A673 (cell line): ENCODE measurements around the gene ERP27. TPM values are rescaled to one million over a fixed set of nuclear protein-coding genes. Genes with fewer than 3 reads are reported as not detected.

Source experiments
- BruUV-seq: library from RNA; stranded (reverse); fragments of 400-500 nt; replicated peaks from 2 replicates; lab custom pipeline; 2021; lab: Mats Ljungman, UMichigan
- CTCF ChIA-PET: fragments of 300-600 bp; sonication (Branson Sonifier 250); formaldehyde crosslinking; loops from one replicate; lab custom pipeline; 2022; ENCODE audit warnings: antibody characterized with exemption; lab: Charles Lee
- POLR2A ChIA-PET: fragments of 300-600 bp; sonication (Branson Sonifier 250); formaldehyde crosslinking; loops from one replicate; lab custom pipeline; 2022; ENCODE audit warnings: antibody characterized with exemption; ENCODE audit not compliant: low non-redundant PET; lab: Charles Lee
- DNase-seq: peaks from one replicate; pipeline ENCODE4 v3.0.0-alpha.2; 2015; ENCODE audit warnings: low spot score
- H3K27ac ChIP-seq: fragments of 200-600 bp; sonication (generic); 2 replicates; pipeline ENCODE4 v1.5.1; 2016; ENCODE audit warnings: mixed run types, low read depth, mild to moderate bottlenecking, mixed read lengths, antibody characterized with exemption, low read length; ENCODE audit not compliant: poor library complexity, severe bottlenecking
- H3K27me3 ChIP-seq: fragments of 200-600 bp; sonication (generic); replicated peaks from 2 replicates; pipeline ENCODE4 v1.6.1; 2017; ENCODE audit warnings: mixed run types, low read depth, mild to moderate bottlenecking, mixed read lengths, antibody characterized with exemption, low read length; ENCODE audit not compliant: insufficient read depth, poor library complexity
- H3K36me3 ChIP-seq: fragments of 200-600 bp; sonication (generic); 2 replicates; pipeline ENCODE4 v1.6.1; 2016; ENCODE audit warnings: mixed run types, mild to moderate bottlenecking, mixed read lengths, antibody characterized with exemption, low read length; ENCODE audit not compliant: insufficient read depth, poor library complexity, severe bottlenecking
- H3K4me1 ChIP-seq: fragments of 200-600 bp; sonication (generic); 2 replicates; pipeline ENCODE4 v1.6.1; 2017; ENCODE audit warnings: mixed run types, mild to moderate bottlenecking, mixed read lengths, antibody characterized with exemption, low read length; ENCODE audit not compliant: insufficient read depth, poor library complexity, severe bottlenecking
- H3K4me3 ChIP-seq: fragments of 200-600 bp; sonication (generic); 2 replicates; pipeline ENCODE4 v1.5.1; 2016; ENCODE audit warnings: low read depth, mixed run types, mild to moderate bottlenecking, mixed read lengths, low read length; ENCODE audit not compliant: poor library complexity, severe bottlenecking
- H3K9me3 ChIP-seq: fragments of 200-600 bp; sonication (generic); 2 replicates; pipeline ENCODE4 v1.6.1; 2016; ENCODE audit warnings: mixed run types, low read depth, mild to moderate bottlenecking, mixed read lengths, antibody characterized with exemption, low read length; ENCODE audit not compliant: poor library complexity, severe bottlenecking
- EZH2 ChIP-seq: fragments of 200-600 bp; sonication (generic); IDR thresholded peaks from 2 replicates; pipeline ENCODE4 v1.6.1; 2017; ENCODE audit warnings: borderline replicate concordance, low read depth, mild to moderate bottlenecking, mixed read lengths, antibody characterized with exemption, low read length; ENCODE audit not compliant: poor library complexity, severe bottlenecking
- intact Hi-C: fragments of 100-400 bp; cut with micrococcal nuclease; formaldehyde crosslinking; loops from one replicate; pipeline ENCODE4 v1.10.0; 2022; ENCODE audit not compliant: unreplicated experiment
- total RNA-seq: library from RNA; stranded (reverse); gene quantifications from 2 replicates; pipeline ENCODE4 v1.2.3, GENCODE V29; 2021
- TF ChIP-seq, protein P1 (sequence below): fragments of 300-800, 200-600 bp; sonication (generic); conservative IDR thresholded peaks from 2 replicates; pipeline ENCODE4 v1.5.1; 2017; ENCODE audit warnings: low read depth, mild to moderate bottlenecking, antibody characterized with exemption, low read length, moderate library complexity, mixed read lengths

ERP27 gene
- total RNA-seq, 1 experiment from 2014 or later = not detected

GRCh38 chr12:14878488-14878887 lies 59.8 kb downstream of the ERP27 start:
- ChIA-PET POLR2A (no interaction called here), CTCF (no interaction called here)
- H3K36me3 ChIP-seq = no peaks in the 10 kb centered on the region
- no peak overlapping the region for H3K4me3 ChIP-seq
- no peaks in the 10 kb centered on the region for H3K9me3 ChIP-seq
- no TSS peak for BruUV-seq
- peaks cover 7% of the 10 kb centered on the region for H3K4me1 ChIP-seq
- no peak for DNase-seq
- H3K27me3 ChIP-seq = no peaks in the 10 kb centered on the region
- TF ChIP-seq EZH2 = no peak
- TF ChIP-seq, protein P1, sequence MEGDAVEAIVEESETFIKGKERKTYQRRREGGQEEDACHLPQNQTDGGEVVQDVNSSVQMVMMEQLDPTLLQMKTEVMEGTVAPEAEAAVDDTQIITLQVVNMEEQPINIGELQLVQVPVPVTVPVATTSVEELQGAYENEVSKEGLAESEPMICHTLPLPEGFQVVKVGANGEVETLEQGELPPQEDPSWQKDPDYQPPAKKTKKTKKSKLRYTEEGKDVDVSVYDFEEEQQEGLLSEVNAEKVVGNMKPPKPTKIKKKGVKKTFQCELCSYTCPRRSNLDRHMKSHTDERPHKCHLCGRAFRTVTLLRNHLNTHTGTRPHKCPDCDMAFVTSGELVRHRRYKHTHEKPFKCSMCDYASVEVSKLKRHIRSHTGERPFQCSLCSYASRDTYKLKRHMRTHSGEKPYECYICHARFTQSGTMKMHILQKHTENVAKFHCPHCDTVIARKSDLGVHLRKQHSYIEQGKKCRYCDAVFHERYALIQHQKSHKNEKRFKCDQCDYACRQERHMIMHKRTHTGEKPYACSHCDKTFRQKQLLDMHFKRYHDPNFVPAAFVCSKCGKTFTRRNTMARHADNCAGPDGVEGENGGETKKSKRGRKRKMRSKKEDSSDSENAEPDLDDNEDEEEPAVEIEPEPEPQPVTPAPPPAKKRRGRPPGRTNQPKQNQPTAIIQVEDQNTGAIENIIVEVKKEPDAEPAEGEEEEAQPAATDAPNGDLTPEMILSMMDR = no peak
- no peak overlapping the region for H3K27ac ChIP-seq
- intact Hi-C loops = no loop called here

DNA sequence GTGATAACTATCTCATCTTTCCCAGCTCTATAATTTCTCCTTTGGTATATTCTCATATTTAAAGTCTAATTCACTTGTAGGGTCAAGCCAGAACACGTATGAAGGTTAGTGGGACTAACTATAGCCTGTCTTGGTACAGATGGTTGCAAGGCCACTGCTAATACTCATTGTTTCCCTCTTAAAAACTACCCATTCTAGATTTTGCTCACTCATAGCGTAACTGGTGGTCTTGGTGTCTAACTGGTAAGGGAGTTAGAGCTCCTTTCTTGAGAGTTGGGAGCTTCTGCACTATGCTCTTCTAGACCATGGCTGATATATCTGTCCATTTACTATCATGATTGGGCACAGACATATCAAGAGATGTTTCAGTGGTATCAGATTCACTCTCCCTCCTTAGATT lies 61.5 kb downstream of the ERP27 start:
- Histone ChIP-seq H3K4me1 (peaks cover 7% of the 10 kb centered on the region), H3K27ac (no peak overlapping the region), H3K36me3 (no peaks in the 10 kb centered on the region), H3K4me3 (no peak overlapping the region), H3K27me3 (no peaks in the 10 kb centered on the region), H3K9me3 (no peaks in the 10 kb centered on the region)
- ChIA-PET CTCF (no interaction called here), POLR2A (no interaction called here)
- DNase-seq = no peak
- intact Hi-C loops = no loop called here
- TF ChIP-seq EZH2 = no peak
- TF ChIP-seq, protein P1 = no peak
- no TSS peak for BruUV-seq

- no peak for DNase-seq
- Histone ChIP-seq H3K27ac (no peak overlapping the region), H3K4me3 (no peak overlapping the region), H3K4me1 (no peaks in the 10 kb centered on the region), H3K27me3 (no peaks in the 10 kb centered on the region), H3K36me3 (no peaks in the 10 kb centered on the region), H3K9me3 (no peaks in the 10 kb centered on the region)
- no TSS peak for BruUV-seq
- TF ChIP-seq EZH2 = no peak
- TF ChIP-seq, protein P1 = no peak
- POLR2A ChIA-PET = no interaction called here
- intact Hi-C loops = no loop called here
- CTCF ChIA-PET = no interaction called here
These were observed 63.5 kb downstream of the ERP27 start for GRCh38 chr12:14874882-14875281.
